ENCODE measurements around the gene HOXD10. TPM values are rescaled to one million over a fixed set of nuclear protein-coding genes. Genes with fewer than 3 reads are reported as not detected.

HOXD10 gene
- total and polyA plus RNA-seq, 2 donors (not counting 1 experiment from before 2014, with no cell fraction given) = not detected

- Histone ChIP-seq H2AFZ (ENCODE audit: low read length) (no peak overlapping the region), H4K20me1 (ENCODE audit: control insufficient read depth, extremely low read depth, insufficient read depth, low read length) (no peaks in the 10 kb centered on the region), H3K36me3 (ENCODE audit: control insufficient read depth, insufficient read depth, low read length) (no peaks in the 10 kb centered on the region), H3K27me3 (ENCODE audit: control insufficient read depth, insufficient read depth, low read length) (peaks cover 84% of the 10 kb centered on the region), H3K27ac (ENCODE audit: insufficient read depth, low read length) (no peak overlapping the region), H3K4me1 (ENCODE audit: control insufficient read depth, extremely low read depth, insufficient read depth, low read length) (no peaks in the 10 kb centered on the region), H3K4me2 (ENCODE audit: extremely low read depth, insufficient read depth, low read length) (no peak overlapping the region), H3K79me2 (ENCODE audit: control insufficient read depth, insufficient read depth, low read length) (no peaks in the 10 kb centered on the region), H3K9ac (ENCODE audit: insufficient read depth, low read length) (no peak overlapping the region), H3K9me3 (ENCODE audit: control insufficient read depth, insufficient read depth, low read depth, low read length) (no peaks in the 10 kb centered on the region), H3K4me3 (replicated peaks in 1 of 4; ENCODE audit: control extremely low read depth in 1 of 4, insufficient read depth in 1 of 4, low read depth in 3 of 4, low read length in 4 of 4) (no peak overlapping the region)
- no peak for DNase-seq (ENCODE audit: low read depth in 2 of 2)
- TF ChIP-seq EZH2 (IDR thresholded peaks at IDR 0.05; ENCODE audit: low read length, missing control alignments) = peak; percentile 19
- TF ChIP-seq CTCF (conservative IDR thresholded peaks at IDR 0.05 in 1 of 2, IDR thresholded peaks at IDR 0.05 in 1 of 2; ENCODE audit: low read depth in 1 of 2, low read length in 2 of 2) = no peak
These were observed 25.7 kb upstream of the HOXD10 start for GRCh38 chr2:176090862-176091261.

DNA sequence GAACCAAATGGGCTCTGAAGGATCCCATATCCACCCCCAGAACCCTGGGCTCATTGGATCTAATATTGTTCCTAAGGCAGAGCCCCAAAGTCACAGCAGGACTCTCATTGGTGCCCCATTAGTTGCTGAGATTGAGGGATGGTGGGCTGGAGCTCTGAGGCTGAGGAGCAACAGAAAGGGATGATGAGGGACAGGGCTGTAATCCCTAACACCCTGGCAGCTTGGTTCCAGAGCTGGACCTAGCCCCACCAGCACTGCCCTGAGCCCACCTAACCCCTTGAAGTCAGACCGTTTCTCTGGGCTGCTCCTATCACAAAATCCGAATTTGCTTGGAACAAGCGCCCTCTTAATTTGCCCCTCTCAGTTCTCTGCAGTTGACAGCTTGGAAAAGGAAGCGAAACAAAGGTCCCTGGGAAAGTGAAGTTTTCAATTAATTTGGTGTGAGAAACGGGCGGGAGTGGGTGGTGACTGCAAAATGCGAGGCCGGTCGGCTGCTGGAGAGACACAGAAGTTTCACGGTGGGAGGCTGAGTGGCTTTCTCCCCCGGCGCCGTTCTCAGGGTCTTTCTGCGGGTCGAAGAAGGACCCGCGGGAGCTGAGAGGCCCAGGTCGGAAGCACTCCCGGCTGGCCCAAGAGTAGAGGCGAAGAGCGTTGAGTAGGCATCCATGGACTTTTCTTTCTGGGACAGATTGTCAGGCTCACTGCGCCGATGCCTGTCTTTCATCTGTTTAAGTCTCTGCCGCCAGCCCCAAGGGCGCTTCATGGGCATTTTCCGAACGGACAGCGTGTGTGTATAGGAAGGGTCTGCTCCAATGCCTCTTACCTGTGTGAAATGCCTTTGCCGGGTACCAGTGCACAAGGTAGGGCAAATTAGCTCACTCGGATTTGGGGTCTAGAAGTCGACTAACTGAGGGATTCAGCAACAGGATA, 25.0 kb upstream of the HOXD10 start:
- Histone ChIP-seq H2AFZ (ENCODE audit: low read length) (no peak overlapping the region), H3K4me2 (ENCODE audit: extremely low read depth, insufficient read depth, low read length) (no peak overlapping the region), H4K20me1 (ENCODE audit: control insufficient read depth, extremely low read depth, insufficient read depth, low read length) (no peaks in the 10 kb centered on the region), H3K79me2 (ENCODE audit: control insufficient read depth, insufficient read depth, low read length) (no peaks in the 10 kb centered on the region), H3K4me3 (replicated peaks in 1 of 4; ENCODE audit: control extremely low read depth in 1 of 4, insufficient read depth in 1 of 4, low read depth in 3 of 4, low read length in 4 of 4) (no peak overlapping the region), H3K27ac (ENCODE audit: insufficient read depth, low read length) (no peak overlapping the region), H3K36me3 (ENCODE audit: control insufficient read depth, insufficient read depth, low read length) (no peaks in the 10 kb centered on the region), H3K9me3 (ENCODE audit: control insufficient read depth, insufficient read depth, low read depth, low read length) (no peaks in the 10 kb centered on the region), H3K9ac (ENCODE audit: insufficient read depth, low read length) (no peak overlapping the region), H3K4me1 (ENCODE audit: control insufficient read depth, extremely low read depth, insufficient read depth, low read length) (no peaks in the 10 kb centered on the region), H3K27me3 (ENCODE audit: control insufficient read depth, insufficient read depth, low read length) (peaks cover 81% of the 10 kb centered on the region)
- TF ChIP-seq CTCF (conservative IDR thresholded peaks at IDR 0.05 in 1 of 2, IDR thresholded peaks at IDR 0.05 in 1 of 2; ENCODE audit: low read depth in 1 of 2, low read length in 2 of 2) = no peak
- peak; percentile 84 for TF ChIP-seq EZH2 (IDR thresholded peaks at IDR 0.05; ENCODE audit: low read length, missing control alignments)
- DNase-seq (ENCODE audit: low read depth in 2 of 2) = no peak

GRCh38 chr2:176092270-176093144, 24.1 kb upstream of the HOXD10 start, which contains the start of gene HOXD13:
HOXD13 (plus strand) TSS chr2:176092721; CDS start chr2:176092891, 170 bp downstream.
- no peaks in the 10 kb centered on the region for H3K36me3 ChIP-seq (ENCODE audit: control insufficient read depth, insufficient read depth, low read length)
- H2AFZ ChIP-seq (ENCODE audit: low read length) = no peak within 1 kb of the TSS
- no peak for DNase-seq (ENCODE audit: low read depth in 2 of 2)
- H3K79me2 ChIP-seq (ENCODE audit: control insufficient read depth, insufficient read depth, low read length) = no peaks in the 10 kb centered on the region
- H3K4me2 ChIP-seq (ENCODE audit: extremely low read depth, insufficient read depth, low read length) = no peak within 1 kb of the TSS
- H3K9ac ChIP-seq (ENCODE audit: insufficient read depth, low read length) = no peak within 1 kb of the TSS
- no peaks in the 10 kb centered on the region for H4K20me1 ChIP-seq (ENCODE audit: control insufficient read depth, extremely low read depth, insufficient read depth, low read length)
- peak within 1 kb of the TSS in 1 of 4 experiments; percentile 20 for H3K4me3 ChIP-seq (replicated peaks in 1 of 4; ENCODE audit: control extremely low read depth in 1 of 4, insufficient read depth in 1 of 4, low read depth in 3 of 4, low read length in 4 of 4)
- peaks cover 84% of the 10 kb centered on the region for H3K27me3 ChIP-seq (ENCODE audit: control insufficient read depth, insufficient read depth, low read length)
- H3K27ac ChIP-seq (ENCODE audit: insufficient read depth, low read length) = no peak within 1 kb of the TSS
- no peaks in the 10 kb centered on the region for H3K4me1 ChIP-seq (ENCODE audit: control insufficient read depth, extremely low read depth, insufficient read depth, low read length)
- H3K9me3 ChIP-seq (ENCODE audit: control insufficient read depth, insufficient read depth, low read depth, low read length) = no peaks in the 10 kb centered on the region
- TF ChIP-seq EZH2 (IDR thresholded peaks at IDR 0.05; ENCODE audit: low read length, missing control alignments) = no peak
- no peak for TF ChIP-seq CTCF (conservative IDR thresholded peaks at IDR 0.05 in 1 of 2, IDR thresholded peaks at IDR 0.05 in 1 of 2; ENCODE audit: low read depth in 1 of 2, low read length in 2 of 2)

Data from fibroblast of lung (primary cell).